Measurements from ENCODE around the gene PCDHB4.

DNA sequence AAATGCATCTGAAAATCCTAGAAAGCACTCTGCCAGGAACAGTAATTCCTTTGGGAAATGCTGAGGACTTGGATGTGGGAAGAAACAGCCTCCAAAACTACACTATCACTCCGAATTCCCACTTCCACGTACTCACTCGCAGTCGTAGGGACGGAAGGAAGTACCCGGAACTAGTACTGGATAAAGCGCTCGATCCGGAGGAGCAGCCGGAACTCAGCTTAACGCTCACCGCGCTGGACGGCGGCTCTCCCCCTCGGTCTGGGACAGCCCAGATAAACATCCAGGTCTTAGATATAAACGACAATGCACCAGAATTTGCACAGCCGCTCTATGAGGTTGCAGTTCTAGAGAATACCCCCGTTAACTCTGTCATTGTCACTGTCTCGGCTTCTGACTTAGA, 20.6 kb upstream of the PCDHB4 start:
- TF ChIP-seq RAD21 (IDR thresholded peaks at IDR 0.05) (no peak), CTCF (IDR thresholded peaks at IDR 0.05; ENCODE audit: low read depth, low read length, missing input control) (no peak), REST (IDR thresholded peaks at IDR 0.05) (no peak), ZBTB33 (IDR thresholded peaks at IDR 0.05) (no peak), TAF1 (conservative IDR thresholded peaks at IDR 0.05) (no peak), RXRA (IDR thresholded peaks at IDR 0.05) (no peak), EGR1 (IDR thresholded peaks at IDR 0.05; ENCODE audit: low read depth in 2 of 2) (no peak), MAX (IDR thresholded peaks at IDR 0.05) (no peak), GABPA (IDR thresholded peaks at IDR 0.05 in 1 of 2, conservative IDR thresholded peaks at IDR 0.05 in 1 of 2) (no peak), YY1 (IDR thresholded peaks at IDR 0.05) (no peak), SP1 (IDR thresholded peaks at IDR 0.05) (no peak)

All from liver (tissue), 3 donors.